GM23248 (cell line): ENCODE results near the gene KRT37. TPM values are rescaled to one million over a fixed set of nuclear protein-coding genes. Genes with fewer than 3 reads are reported as not detected.
A peak's percentile ranks its signal among the peaks of the same experiment; 100 is the strongest.

Source experiments
- DNase-seq: peaks from one replicate; pipeline ENCODE4 v3.0.0-alpha.2; 2015
- H2AFZ ChIP-seq: fragments of 200-600 bp; sonication (generic); 2 replicates; pipeline ENCODE4 v1.6.1; 2016; ENCODE audit warnings: antibody characterized with exemption
- H3F3A ChIP-seq: fragments of 200-600 bp; sonication (generic); 2 replicates; pipeline ENCODE4 v1.6.1; 2016; ENCODE audit warnings: mild to moderate bottlenecking, antibody characterized with exemption, mixed run types; ENCODE audit not compliant: insufficient read depth
- H3K27ac ChIP-seq: fragments of 200-600 bp; sonication (generic); 2 replicates; pipeline ENCODE4 v1.5.1; 2016; ENCODE audit warnings: mild to moderate bottlenecking
- H3K27me3 ChIP-seq: fragments of 200-600 bp; sonication (generic); replicated peaks from 2 replicates; pipeline ENCODE4 v1.6.1; 2016; ENCODE audit warnings: mild to moderate bottlenecking; ENCODE audit not compliant: insufficient read depth
- H3K36me3 ChIP-seq: fragments of 200-600 bp; sonication (generic); 2 replicates; pipeline ENCODE4 v1.6.1; 2016; ENCODE audit warnings: low read depth, mild to moderate bottlenecking
- H3K4me1 ChIP-seq: fragments of 200-600 bp; sonication (generic); 2 replicates; pipeline ENCODE4 v1.6.1; 2016; ENCODE audit warnings: mild to moderate bottlenecking; ENCODE audit not compliant: insufficient read depth
- H3K4me2 ChIP-seq: fragments of 200-600 bp; sonication (generic); one replicate; pipeline ENCODE4 v1.6.1; 2016; ENCODE audit warnings: mild to moderate bottlenecking; ENCODE audit not compliant: unreplicated experiment
- H3K4me3 ChIP-seq: fragments of 200-600 bp; sonication (generic); 2 replicates; pipeline ENCODE4 v1.5.1; 2016; ENCODE audit warnings: mild to moderate bottlenecking
- H3K79me2 ChIP-seq: fragments of 200-600 bp; sonication (generic); 2 replicates; pipeline ENCODE4 v1.6.1; 2016; ENCODE audit warnings: mild to moderate bottlenecking; ENCODE audit not compliant: insufficient read depth
- H3K9ac ChIP-seq: fragments of 200-600 bp; sonication (generic); 2 replicates; pipeline ENCODE4 v1.6.1; 2016; ENCODE audit warnings: mild to moderate bottlenecking
- H3K9me2 ChIP-seq: fragments of 200-600 bp; sonication (generic); 2 replicates; pipeline ENCODE4 v1.6.1; 2016; ENCODE audit warnings: mixed run types, mild to moderate bottlenecking, moderate library complexity; ENCODE audit not compliant: insufficient read depth
- H3K9me3 ChIP-seq: fragments of 200-600 bp; sonication (generic); one replicate; pipeline ENCODE4 v1.6.1; 2017; ENCODE audit warnings: low read depth
- H4K20me1 ChIP-seq: fragments of 200-600 bp; sonication (generic); 2 replicates; pipeline ENCODE4 v1.6.0; 2016; ENCODE audit not compliant: insufficient read depth
- EZH2 ChIP-seq: fragments of 200-600 bp; sonication (generic); IDR thresholded peaks from 2 replicates; pipeline ENCODE4 v1.6.1; 2018; ENCODE audit warnings: antibody characterized with exemption, mild to moderate bottlenecking; ENCODE audit not compliant: insufficient read depth, poor library complexity, severe bottlenecking
- EZH2phosphoT487 ChIP-seq: fragments of 200-600 bp; sonication (generic); IDR thresholded peaks from 2 replicates; pipeline ENCODE4 v1.6.1; 2018; ENCODE audit warnings: antibody characterized with exemption, moderate library complexity, mild to moderate bottlenecking, low read depth; ENCODE audit not compliant: insufficient read depth
- WGBS, 2 experiments: methylation state at CpG; one replicate each; pipeline ENCODE4 v1.1.6; 2015 to 2017; ENCODE audit warnings: low lambda C conversion rate in 2 of 2, low coverage in 1 of 2; ENCODE audit errors: missing lambda C conversion rate in 2 of 2; 5-methylcytosine and 5-hydroxymethylcytosine counted together
- in situ Hi-C: fragments of 300-500 bp; cut with MboI; formaldehyde crosslinking; loops from 2 replicates; pipeline ENCODE4 v1.15.0; 2020
- polyA plus RNA-seq: library from polyadenylated mRNA; unstranded; fragments of >200 nt; fragmentation: Nextera tagmentation; extraction: Ambion mirVana; gene quantifications from 2 replicates; pipeline ENCODE4 v1.2.1, GENCODE V29; 2016
- total RNA-seq: library from RNA; depleted of rRNA; stranded (reverse); fragments of >200 nt; shearing (Covaris generic); gene quantifications from 2 replicates; pipeline ENCODE4 v1.2.3, GENCODE V29; 2014

The KRT37 gene
- total and polyA plus RNA-seq, 2 experiments from 2014 or later = not detected

- Histone ChIP-seq H3K27ac (no peak overlapping the region), H3K9me2 (no peaks in the 10 kb centered on the region), H3K79me2 (no peaks in the 10 kb centered on the region), H3F3A (no peaks in the 10 kb centered on the region), H3K36me3 (no peaks in the 10 kb centered on the region), H3K27me3 (no peaks in the 10 kb centered on the region), H3K4me1 (peaks cover 48% of the 10 kb centered on the region), H3K9me3 (no peaks in the 10 kb centered on the region), H3K9ac (no peak overlapping the region), H3K4me3 (no peak overlapping the region), H2AFZ (no peak overlapping the region), H4K20me1 (no peaks in the 10 kb centered on the region), H3K4me2 (no peak overlapping the region)
- in situ Hi-C loops = no loop called here
- WGBS, 2 experiments = 58 to 59% methylated on average over 4 of the region's 4 CpGs
- TF ChIP-seq EZH2 (no peak), EZH2phosphoT487 (no peak)
- peak; percentile 63 for DNase-seq
These were observed 4.3 kb downstream of the KRT37 start for GRCh38 chr17:41420134-41420533.

GRCh38 chr17:41419716-41420115, 4.7 kb downstream of the KRT37 start:
- H3K9ac ChIP-seq = no peak overlapping the region
- no peaks in the 10 kb centered on the region for H3K9me3 ChIP-seq
- DNase-seq = no peak
- no peaks in the 10 kb centered on the region for H3F3A ChIP-seq
- in situ Hi-C loops = no loop called here
- no peaks in the 10 kb centered on the region for H3K9me2 ChIP-seq
- no peak overlapping the region for H3K27ac ChIP-seq
- H3K27me3 ChIP-seq = no peaks in the 10 kb centered on the region
- H3K4me3 ChIP-seq = no peak overlapping the region
- H3K4me2 ChIP-seq = no peak overlapping the region
- TF ChIP-seq EZH2 = no peak
- TF ChIP-seq EZH2phosphoT487 = no peak
- H3K4me1 ChIP-seq = peaks cover 48% of the 10 kb centered on the region
- H4K20me1 ChIP-seq = no peaks in the 10 kb centered on the region
- 92% methylated on average over 4 of the region's 4 CpGs for WGBS, 2 experiments
- H3K36me3 ChIP-seq = no peaks in the 10 kb centered on the region
- no peak overlapping the region for H2AFZ ChIP-seq
- H3K79me2 ChIP-seq = no peaks in the 10 kb centered on the region

DNA sequence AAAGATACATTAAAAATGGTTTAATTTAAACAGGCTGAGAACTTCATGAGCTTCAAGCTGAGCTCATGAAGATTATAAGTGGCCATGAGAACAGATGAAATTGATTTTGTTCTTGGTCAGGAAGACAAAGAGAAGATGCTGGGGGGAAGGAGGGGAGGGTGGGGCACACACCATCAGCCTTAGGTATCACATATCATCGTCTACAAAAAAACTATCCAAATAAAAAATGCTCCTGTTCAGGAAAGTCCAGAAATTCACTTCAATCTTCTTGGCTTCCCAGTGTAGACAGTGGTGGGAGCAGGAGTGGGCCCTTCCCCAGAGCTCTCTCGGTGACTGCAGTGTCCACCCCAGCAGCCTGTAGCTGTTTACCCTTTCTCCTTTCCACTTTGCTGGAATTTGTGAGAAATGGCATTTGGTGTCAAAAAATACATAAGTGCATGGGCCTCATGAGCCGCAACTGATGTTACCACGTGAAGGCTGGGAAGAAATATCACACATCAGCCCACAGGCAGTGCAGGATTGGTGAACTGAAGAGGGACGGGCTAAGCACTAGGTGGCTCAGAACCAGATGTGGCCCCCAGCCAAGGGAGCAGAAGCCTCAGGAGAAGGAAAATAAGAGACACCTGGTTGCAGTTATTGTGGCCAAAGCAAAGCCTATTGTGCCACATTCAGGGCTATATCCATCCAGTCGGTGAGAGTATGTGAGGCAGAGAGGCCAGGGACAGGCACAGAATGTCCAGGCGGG, 6.1 kb downstream of the KRT37 start:
- no peaks in the 10 kb centered on the region for H3K9me2 ChIP-seq
- H3K9ac ChIP-seq = no peak overlapping the region
- in situ Hi-C loops = no loop called here
- WGBS, 2 experiments = 79 to 94% methylated on average over 6 to 7 of the region's 7 CpGs
- H3K27ac ChIP-seq = no peak overlapping the region
- H3K79me2 ChIP-seq = no peaks in the 10 kb centered on the region
- H3K27me3 ChIP-seq = no peaks in the 10 kb centered on the region
- no peak for DNase-seq
- H4K20me1 ChIP-seq = no peaks in the 10 kb centered on the region
- no peaks in the 10 kb centered on the region for H3K36me3 ChIP-seq
- no peak for TF ChIP-seq EZH2phosphoT487
- TF ChIP-seq EZH2 = no peak
- H3K9me3 ChIP-seq = no peaks in the 10 kb centered on the region
- peaks cover 48% of the 10 kb centered on the region for H3K4me1 ChIP-seq
- no peak overlapping the region for H2AFZ ChIP-seq
- H3K4me3 ChIP-seq = no peak overlapping the region
- H3F3A ChIP-seq = no peaks in the 10 kb centered on the region
- no peak overlapping the region for H3K4me2 ChIP-seq

- H3K4me1 ChIP-seq = peaks cover 48% of the 10 kb centered on the region
- H3K9ac ChIP-seq = no peak overlapping the region
- no peaks in the 10 kb centered on the region for H3K36me3 ChIP-seq
- in situ Hi-C loops = no loop called here
- H3K9me3 ChIP-seq = no peaks in the 10 kb centered on the region
- H3K4me3 ChIP-seq = no peak overlapping the region
- no peak overlapping the region for H3K27ac ChIP-seq
- WGBS, 2 experiments = 23 to 27% methylated on average over 4 of the region's 4 CpGs
- DNase-seq = no peak
- TF ChIP-seq EZH2phosphoT487 = no peak
- no peak for TF ChIP-seq EZH2
- no peaks in the 10 kb centered on the region for H3K9me2 ChIP-seq
- H4K20me1 ChIP-seq = no peaks in the 10 kb centered on the region
- no peak overlapping the region for H2AFZ ChIP-seq
- H3K27me3 ChIP-seq = no peaks in the 10 kb centered on the region
- no peaks in the 10 kb centered on the region for H3F3A ChIP-seq
- peak overlapping the region; percentile 8 for H3K4me2 ChIP-seq
- no peaks in the 10 kb centered on the region for H3K79me2 ChIP-seq
These were observed 6.8 kb downstream of the KRT37 start for GRCh38 chr17:41417576-41418015.
